HepG2 (cell line): ENCODE measurements around the gene AKAP3.

ENCODE experiments used
- NFE2L2 ChIP-seq: fragments of 150-350 bp; IDR thresholded peaks from 2 replicates; pipeline ENCODE4 v1.6.1; 2014; ENCODE audit warnings: low read length
- SRSF9 ChIP-seq: fragments of 200-400 bp; formaldehyde crosslinking; IDR thresholded peaks from 2 replicates; pipeline ENCODE4 v1.6.1; 2018; ENCODE audit warnings: borderline replicate concordance, mild to moderate bottlenecking, low read depth, low read length; ENCODE audit not compliant: insufficient read depth, poor library complexity, severe bottlenecking
- ZNF878 ChIP-seq: sonication (generic); formaldehyde crosslinking; IDR thresholded peaks from 2 replicates; pipeline ENCODE4 v1.8.1; 2023; ENCODE audit warnings: mild to moderate bottlenecking, missing genetic modification reagents, moderate library complexity
- TF ChIP-seq, protein P1 (sequence below): IDR thresholded peaks from 2 replicates; pipeline ENCODE4 v1.6.1; 2016
- TF ChIP-seq, protein P2 (sequence below): sonication (generic); formaldehyde crosslinking; IDR thresholded peaks from 2 replicates; pipeline ENCODE4 v1.8.0; 2022; ENCODE audit warnings: missing genetic modification reagents, mild to moderate bottlenecking, moderate library complexity, borderline replicate concordance
- TF ChIP-seq, protein P3 (sequence below): IDR thresholded peaks from 2 replicates; pipeline ENCODE4 v1.6.1; 2018; ENCODE audit warnings: missing genetic modification reagents
- TF ChIP-seq, protein P4 (sequence below): sonication (generic); formaldehyde crosslinking; IDR thresholded peaks from 2 replicates; pipeline ENCODE4 v1.5.0; 2020; ENCODE audit warnings: mild to moderate bottlenecking, low read depth, missing genetic modification reagents, borderline replicate concordance
- TF ChIP-seq, protein P5 (sequence below): sonication (generic); formaldehyde crosslinking; IDR thresholded peaks from 2 replicates; pipeline ENCODE4 v1.5.0; 2020; ENCODE audit warnings: mild to moderate bottlenecking, missing genetic modification reagents, moderate library complexity

DNA sequence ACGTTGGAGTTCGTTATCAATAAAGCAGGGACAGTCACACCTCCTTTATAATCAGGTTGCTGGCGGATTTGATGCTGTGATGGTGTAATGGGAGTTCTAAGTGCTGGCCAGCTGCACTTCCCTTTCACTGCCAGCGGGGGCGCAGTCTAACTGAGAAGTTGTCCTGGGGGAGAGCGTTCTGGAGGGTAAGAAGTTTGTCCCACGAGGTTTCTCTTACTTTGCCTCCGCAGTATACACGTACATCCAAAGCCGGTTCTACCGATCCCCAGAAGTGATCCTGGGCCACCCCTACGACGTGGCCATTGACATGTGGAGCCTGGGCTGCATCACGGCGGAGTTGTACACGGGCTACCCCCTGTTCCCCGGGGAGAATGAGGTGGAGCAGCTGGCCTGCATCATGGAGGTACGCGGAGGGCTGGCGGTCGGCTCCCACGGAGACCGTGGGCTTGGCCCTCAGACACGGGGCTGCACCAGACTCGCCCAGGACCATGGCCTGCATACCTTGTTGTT lies 44.1 kb downstream of the AKAP3 start:
- TF ChIP-seq, protein P1, sequence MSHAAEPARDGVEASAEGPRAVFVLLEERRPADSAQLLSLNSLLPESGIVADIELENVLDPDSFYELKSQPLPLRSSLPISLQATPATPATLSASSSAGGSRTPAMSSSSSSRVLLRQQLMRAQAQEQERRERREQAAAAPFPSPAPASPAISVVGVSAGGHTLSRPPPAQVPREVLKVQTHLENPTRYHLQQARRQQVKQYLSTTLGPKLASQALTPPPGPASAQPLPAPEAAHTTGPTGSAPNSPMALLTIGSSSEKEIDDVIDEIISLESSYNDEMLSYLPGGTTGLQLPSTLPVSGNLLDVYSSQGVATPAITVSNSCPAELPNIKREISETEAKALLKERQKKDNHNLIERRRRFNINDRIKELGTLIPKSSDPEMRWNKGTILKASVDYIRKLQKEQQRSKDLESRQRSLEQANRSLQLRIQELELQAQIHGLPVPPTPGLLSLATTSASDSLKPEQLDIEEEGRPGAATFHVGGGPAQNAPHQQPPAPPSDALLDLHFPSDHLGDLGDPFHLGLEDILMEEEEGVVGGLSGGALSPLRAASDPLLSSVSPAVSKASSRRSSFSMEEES (CRISPR knock-in tag) = 0 out of 2 replicates have a peak, but pooled peaks have one; percentile 14
- TF ChIP-seq, protein P2, sequence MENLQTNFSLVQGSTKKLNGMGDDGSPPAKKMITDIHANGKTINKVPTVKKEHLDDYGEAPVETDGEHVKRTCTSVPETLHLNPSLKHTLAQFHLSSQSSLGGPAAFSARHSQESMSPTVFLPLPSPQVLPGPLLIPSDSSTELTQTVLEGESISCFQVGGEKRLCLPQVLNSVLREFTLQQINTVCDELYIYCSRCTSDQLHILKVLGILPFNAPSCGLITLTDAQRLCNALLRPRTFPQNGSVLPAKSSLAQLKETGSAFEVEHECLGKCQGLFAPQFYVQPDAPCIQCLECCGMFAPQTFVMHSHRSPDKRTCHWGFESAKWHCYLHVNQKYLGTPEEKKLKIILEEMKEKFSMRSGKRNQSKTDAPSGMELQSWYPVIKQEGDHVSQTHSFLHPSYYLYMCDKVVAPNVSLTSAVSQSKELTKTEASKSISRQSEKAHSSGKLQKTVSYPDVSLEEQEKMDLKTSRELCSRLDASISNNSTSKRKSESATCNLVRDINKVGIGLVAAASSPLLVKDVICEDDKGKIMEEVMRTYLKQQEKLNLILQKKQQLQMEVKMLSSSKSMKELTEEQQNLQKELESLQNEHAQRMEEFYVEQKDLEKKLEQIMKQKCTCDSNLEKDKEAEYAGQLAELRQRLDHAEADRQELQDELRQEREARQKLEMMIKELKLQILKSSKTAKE (CRISPR knock-in tag) = no peak
- TF ChIP-seq, protein P3, sequence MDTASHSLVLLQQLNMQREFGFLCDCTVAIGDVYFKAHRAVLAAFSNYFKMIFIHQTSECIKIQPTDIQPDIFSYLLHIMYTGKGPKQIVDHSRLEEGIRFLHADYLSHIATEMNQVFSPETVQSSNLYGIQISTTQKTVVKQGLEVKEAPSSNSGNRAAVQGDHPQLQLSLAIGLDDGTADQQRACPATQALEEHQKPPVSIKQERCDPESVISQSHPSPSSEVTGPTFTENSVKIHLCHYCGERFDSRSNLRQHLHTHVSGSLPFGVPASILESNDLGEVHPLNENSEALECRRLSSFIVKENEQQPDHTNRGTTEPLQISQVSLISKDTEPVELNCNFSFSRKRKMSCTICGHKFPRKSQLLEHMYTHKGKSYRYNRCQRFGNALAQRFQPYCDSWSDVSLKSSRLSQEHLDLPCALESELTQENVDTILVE (CRISPR knock-in tag) = no peak
- TF ChIP-seq NFE2L2 (no peak), SRSF9 (no peak), ZNF878 (CRISPR knock-in tag) (no peak)
- TF ChIP-seq, protein P4, sequence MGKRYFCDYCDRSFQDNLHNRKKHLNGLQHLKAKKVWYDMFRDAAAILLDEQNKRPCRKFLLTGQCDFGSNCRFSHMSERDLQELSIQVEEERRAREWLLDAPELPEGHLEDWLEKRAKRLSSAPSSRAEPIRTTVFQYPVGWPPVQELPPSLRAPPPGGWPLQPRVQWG = no peak
- TF ChIP-seq, protein P5, sequence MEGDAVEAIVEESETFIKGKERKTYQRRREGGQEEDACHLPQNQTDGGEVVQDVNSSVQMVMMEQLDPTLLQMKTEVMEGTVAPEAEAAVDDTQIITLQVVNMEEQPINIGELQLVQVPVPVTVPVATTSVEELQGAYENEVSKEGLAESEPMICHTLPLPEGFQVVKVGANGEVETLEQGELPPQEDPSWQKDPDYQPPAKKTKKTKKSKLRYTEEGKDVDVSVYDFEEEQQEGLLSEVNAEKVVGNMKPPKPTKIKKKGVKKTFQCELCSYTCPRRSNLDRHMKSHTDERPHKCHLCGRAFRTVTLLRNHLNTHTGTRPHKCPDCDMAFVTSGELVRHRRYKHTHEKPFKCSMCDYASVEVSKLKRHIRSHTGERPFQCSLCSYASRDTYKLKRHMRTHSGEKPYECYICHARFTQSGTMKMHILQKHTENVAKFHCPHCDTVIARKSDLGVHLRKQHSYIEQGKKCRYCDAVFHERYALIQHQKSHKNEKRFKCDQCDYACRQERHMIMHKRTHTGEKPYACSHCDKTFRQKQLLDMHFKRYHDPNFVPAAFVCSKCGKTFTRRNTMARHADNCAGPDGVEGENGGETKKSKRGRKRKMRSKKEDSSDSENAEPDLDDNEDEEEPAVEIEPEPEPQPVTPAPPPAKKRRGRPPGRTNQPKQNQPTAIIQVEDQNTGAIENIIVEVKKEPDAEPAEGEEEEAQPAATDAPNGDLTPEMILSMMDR (CRISPR knock-in tag) = peak; percentile 93
